ENCODE results near the gene COL4A6.

COL4A6 gene

DNA sequence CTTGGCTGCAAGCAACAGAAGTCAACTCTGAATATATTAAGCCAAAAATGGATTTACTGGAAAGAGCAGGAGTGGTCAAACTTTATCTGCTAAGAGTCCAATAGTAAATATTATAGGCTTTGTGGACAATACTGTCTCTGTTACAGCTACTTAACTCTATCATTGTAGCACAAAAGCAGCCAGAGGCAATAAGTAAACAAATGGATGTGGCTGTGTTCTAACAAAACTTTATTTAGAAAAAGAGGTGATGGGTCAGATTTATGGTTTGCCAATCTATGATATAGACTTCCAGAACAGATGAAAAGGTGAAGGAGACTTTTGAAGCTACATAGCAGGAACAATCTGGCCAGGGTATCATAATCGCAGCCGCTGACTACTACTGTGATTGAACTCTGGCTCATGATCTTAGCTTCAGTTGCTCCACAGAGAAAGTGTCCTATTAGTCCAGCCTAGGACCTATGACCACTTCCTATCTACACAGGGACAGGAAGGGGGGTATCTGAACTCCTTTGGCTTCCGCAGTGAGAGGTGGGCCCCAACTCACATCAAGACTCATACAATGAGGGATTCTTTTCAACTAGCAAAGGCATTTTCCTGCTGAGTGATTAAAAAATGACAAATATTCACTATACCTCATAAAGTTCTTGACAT lies 191.8 kb downstream of the COL4A6 start:
- Histone ChIP-seq H3K27ac (ENCODE audit: low read depth, low read length) (no peak overlapping the region), H3K18ac (ENCODE audit: low read length) (no peak overlapping the region), H3K9ac (ENCODE audit: low read length) (no peak overlapping the region), H2BK120ac (ENCODE audit: low read depth, low read length) (no peak overlapping the region), H3K79me2 (ENCODE audit: control insufficient read depth, insufficient read depth, low read length) (no peaks in the 10 kb centered on the region), H4K8ac (ENCODE audit: low read depth, low read length) (no peak overlapping the region), H2AK5ac (ENCODE audit: low read length) (no peak overlapping the region), H3K79me1 (ENCODE audit: low read length) (no peaks in the 10 kb centered on the region), H3K27me3 (ENCODE audit: insufficient read depth, low read length, poor library complexity) (no peaks in the 10 kb centered on the region), H3K23ac (ENCODE audit: low read length) (no peak overlapping the region), H2BK5ac (ENCODE audit: low read length) (no peak overlapping the region), H3K36me3 (ENCODE audit: control insufficient read depth, insufficient read depth, low read length) (no peaks in the 10 kb centered on the region), H2BK15ac (replicated peaks; ENCODE audit: low read depth) (no peak overlapping the region), H3K4me3 (ENCODE audit: low read length) (no peak overlapping the region), H3K56ac (ENCODE audit: low read length) (no peak overlapping the region), H3K4me1 (ENCODE audit: control insufficient read depth, low read depth, low read length) (no peaks in the 10 kb centered on the region), H4K5ac (ENCODE audit: low read length) (no peak overlapping the region), H3K4me2 (ENCODE audit: low read length) (no peak overlapping the region), H3K4ac (ENCODE audit: low read depth, low read length) (no peak overlapping the region)
- no CpG with 5 or more reads among the region's 3 CpGs for WGBS (ENCODE audit: extremely low coverage, insufficient coverage, low lambda C conversion rate)
- DNase-seq = no peak

DNA sequence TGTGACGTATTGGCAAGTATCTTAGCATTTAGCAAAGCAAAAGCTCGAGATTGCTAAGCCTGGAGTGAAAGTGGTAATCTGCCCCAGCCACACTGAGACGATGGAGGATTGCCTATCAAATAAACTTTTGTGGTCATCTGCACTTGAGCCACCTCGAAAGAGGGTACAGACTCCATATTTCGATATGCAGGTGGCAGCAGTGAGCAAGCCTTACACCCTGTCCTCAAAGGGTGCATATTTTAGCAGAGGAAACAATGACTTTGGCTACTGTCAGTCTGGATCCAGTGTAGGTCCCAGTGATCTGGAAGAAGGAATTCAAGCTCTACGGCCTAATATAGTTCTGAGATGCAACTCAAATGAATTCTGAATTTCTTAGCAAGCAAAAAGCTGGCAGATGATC lies 192.8 kb downstream of the COL4A6 start:
- no peak overlapping the region for H4K5ac ChIP-seq (ENCODE audit: low read length)
- no peak overlapping the region for H2AK5ac ChIP-seq (ENCODE audit: low read length)
- H3K23ac ChIP-seq (ENCODE audit: low read length) = no peak overlapping the region
- H3K4me3 ChIP-seq (ENCODE audit: low read length) = no peak overlapping the region
- no peak overlapping the region for H2BK15ac ChIP-seq (replicated peaks; ENCODE audit: low read depth)
- H3K4ac ChIP-seq (ENCODE audit: low read depth, low read length) = no peak overlapping the region
- no peaks in the 10 kb centered on the region for H3K36me3 ChIP-seq (ENCODE audit: control insufficient read depth, insufficient read depth, low read length)
- H3K4me1 ChIP-seq (ENCODE audit: control insufficient read depth, low read depth, low read length) = no peaks in the 10 kb centered on the region
- no peaks in the 10 kb centered on the region for H3K79me1 ChIP-seq (ENCODE audit: low read length)
- no CpG with 5 or more reads among the region's 6 CpGs for WGBS (ENCODE audit: extremely low coverage, insufficient coverage, low lambda C conversion rate)
- H2BK5ac ChIP-seq (ENCODE audit: low read length) = no peak overlapping the region
- H3K18ac ChIP-seq (ENCODE audit: low read length) = no peak overlapping the region
- H3K27me3 ChIP-seq (ENCODE audit: insufficient read depth, low read length, poor library complexity) = no peaks in the 10 kb centered on the region
- no peak overlapping the region for H3K27ac ChIP-seq (ENCODE audit: low read depth, low read length)
- H4K8ac ChIP-seq (ENCODE audit: low read depth, low read length) = no peak overlapping the region
- H3K9ac ChIP-seq (ENCODE audit: low read length) = no peak overlapping the region
- DNase-seq = peak; percentile 22
- no peak overlapping the region for H3K56ac ChIP-seq (ENCODE audit: low read length)
- no peaks in the 10 kb centered on the region for H3K79me2 ChIP-seq (ENCODE audit: control insufficient read depth, insufficient read depth, low read length)
- no peak overlapping the region for H2BK120ac ChIP-seq (ENCODE audit: low read depth, low read length)
- no peak overlapping the region for H3K4me2 ChIP-seq (ENCODE audit: low read length)

DNA sequence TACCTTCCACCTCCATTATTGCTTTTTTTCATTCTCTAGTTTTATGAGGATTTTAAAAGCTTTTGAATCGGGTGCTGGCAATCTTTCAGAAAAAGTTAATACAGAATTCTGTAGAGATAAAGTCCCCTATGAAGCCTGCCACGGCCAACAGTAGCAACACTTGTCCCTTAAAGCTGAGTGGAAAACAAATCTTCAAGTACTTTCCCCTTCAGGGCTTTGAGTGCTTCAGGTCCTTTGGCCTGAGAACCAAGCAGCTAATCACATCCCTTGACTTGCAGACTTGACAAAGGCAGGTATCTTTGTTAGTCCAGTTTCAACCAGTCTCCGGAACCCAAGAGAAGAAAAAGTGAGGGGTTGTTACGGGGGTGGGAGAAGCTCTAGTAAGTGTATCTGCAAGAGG lies 202.2 kb downstream of the COL4A6 start:
- Histone ChIP-seq H3K9ac (ENCODE audit: low read length) (no peak overlapping the region), H3K4me2 (ENCODE audit: low read length) (no peak overlapping the region), H4K8ac (ENCODE audit: low read depth, low read length) (no peak overlapping the region), H3K56ac (ENCODE audit: low read length) (no peak overlapping the region), H3K79me1 (ENCODE audit: low read length) (no peaks in the 10 kb centered on the region), H3K23ac (ENCODE audit: low read length) (no peak overlapping the region), H2BK120ac (ENCODE audit: low read depth, low read length) (no peak overlapping the region), H2BK15ac (replicated peaks; ENCODE audit: low read depth) (no peak overlapping the region), H3K4ac (ENCODE audit: low read depth, low read length) (no peak overlapping the region), H3K36me3 (ENCODE audit: control insufficient read depth, insufficient read depth, low read length) (no peaks in the 10 kb centered on the region), H3K27ac (ENCODE audit: low read depth, low read length) (no peak overlapping the region), H3K79me2 (ENCODE audit: control insufficient read depth, insufficient read depth, low read length) (no peaks in the 10 kb centered on the region), H3K4me3 (ENCODE audit: low read length) (no peak overlapping the region), H4K5ac (ENCODE audit: low read length) (no peak overlapping the region), H2BK5ac (ENCODE audit: low read length) (no peak overlapping the region), H3K27me3 (ENCODE audit: insufficient read depth, low read length, poor library complexity) (no peaks in the 10 kb centered on the region), H3K4me1 (ENCODE audit: control insufficient read depth, low read depth, low read length) (no peaks in the 10 kb centered on the region), H3K18ac (ENCODE audit: low read length) (no peak overlapping the region), H2AK5ac (ENCODE audit: low read length) (no peak overlapping the region)
- WGBS (ENCODE audit: extremely low coverage, insufficient coverage, low lambda C conversion rate) = no CpG with 5 or more reads among the region's 4 CpGs
- no peak for DNase-seq

DNA sequence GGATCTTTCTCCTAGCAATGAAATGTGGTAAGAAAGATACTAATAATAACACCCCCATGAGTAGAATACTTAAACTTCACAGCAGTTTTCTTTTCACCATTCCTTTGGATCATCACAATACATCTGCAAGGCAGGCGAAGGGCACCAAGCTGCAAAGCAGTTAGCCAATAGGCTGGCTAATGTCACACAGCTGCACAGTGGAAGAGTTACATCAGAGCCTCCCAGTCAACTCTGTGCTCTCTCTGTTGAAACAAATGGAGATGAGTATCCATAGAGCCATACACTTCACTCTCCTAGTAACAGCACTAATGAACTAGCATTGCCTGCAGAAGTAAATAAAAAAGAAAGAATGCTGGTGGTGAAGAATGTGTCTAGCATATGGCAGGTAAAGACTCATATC lies 207.6 kb downstream of the COL4A6 start:
- no peak overlapping the region for H3K18ac ChIP-seq (ENCODE audit: low read length)
- H2BK5ac ChIP-seq (ENCODE audit: low read length) = no peak overlapping the region
- H3K56ac ChIP-seq (ENCODE audit: low read length) = no peak overlapping the region
- no peak overlapping the region for H2AK5ac ChIP-seq (ENCODE audit: low read length)
- DNase-seq = no peak
- no peak overlapping the region for H3K4me3 ChIP-seq (ENCODE audit: low read length)
- H3K27ac ChIP-seq (ENCODE audit: low read depth, low read length) = no peak overlapping the region
- no peak overlapping the region for H4K5ac ChIP-seq (ENCODE audit: low read length)
- H3K79me1 ChIP-seq (ENCODE audit: low read length) = no peaks in the 10 kb centered on the region
- H3K23ac ChIP-seq (ENCODE audit: low read length) = no peak overlapping the region
- no CpG with 5 or more reads among the region's 1 CpG for WGBS (ENCODE audit: extremely low coverage, insufficient coverage, low lambda C conversion rate)
- H4K8ac ChIP-seq (ENCODE audit: low read depth, low read length) = no peak overlapping the region
- no peaks in the 10 kb centered on the region for H3K36me3 ChIP-seq (ENCODE audit: control insufficient read depth, insufficient read depth, low read length)
- H3K79me2 ChIP-seq (ENCODE audit: control insufficient read depth, insufficient read depth, low read length) = no peaks in the 10 kb centered on the region
- no peak overlapping the region for H3K9ac ChIP-seq (ENCODE audit: low read length)
- H3K27me3 ChIP-seq (ENCODE audit: insufficient read depth, low read length, poor library complexity) = no peaks in the 10 kb centered on the region
- H2BK15ac ChIP-seq (replicated peaks; ENCODE audit: low read depth) = no peak overlapping the region
- H3K4me1 ChIP-seq (ENCODE audit: control insufficient read depth, low read depth, low read length) = no peaks in the 10 kb centered on the region
- no peak overlapping the region for H3K4ac ChIP-seq (ENCODE audit: low read depth, low read length)
- no peak overlapping the region for H3K4me2 ChIP-seq (ENCODE audit: low read length)
- H2BK120ac ChIP-seq (ENCODE audit: low read depth, low read length) = no peak overlapping the region

DNA sequence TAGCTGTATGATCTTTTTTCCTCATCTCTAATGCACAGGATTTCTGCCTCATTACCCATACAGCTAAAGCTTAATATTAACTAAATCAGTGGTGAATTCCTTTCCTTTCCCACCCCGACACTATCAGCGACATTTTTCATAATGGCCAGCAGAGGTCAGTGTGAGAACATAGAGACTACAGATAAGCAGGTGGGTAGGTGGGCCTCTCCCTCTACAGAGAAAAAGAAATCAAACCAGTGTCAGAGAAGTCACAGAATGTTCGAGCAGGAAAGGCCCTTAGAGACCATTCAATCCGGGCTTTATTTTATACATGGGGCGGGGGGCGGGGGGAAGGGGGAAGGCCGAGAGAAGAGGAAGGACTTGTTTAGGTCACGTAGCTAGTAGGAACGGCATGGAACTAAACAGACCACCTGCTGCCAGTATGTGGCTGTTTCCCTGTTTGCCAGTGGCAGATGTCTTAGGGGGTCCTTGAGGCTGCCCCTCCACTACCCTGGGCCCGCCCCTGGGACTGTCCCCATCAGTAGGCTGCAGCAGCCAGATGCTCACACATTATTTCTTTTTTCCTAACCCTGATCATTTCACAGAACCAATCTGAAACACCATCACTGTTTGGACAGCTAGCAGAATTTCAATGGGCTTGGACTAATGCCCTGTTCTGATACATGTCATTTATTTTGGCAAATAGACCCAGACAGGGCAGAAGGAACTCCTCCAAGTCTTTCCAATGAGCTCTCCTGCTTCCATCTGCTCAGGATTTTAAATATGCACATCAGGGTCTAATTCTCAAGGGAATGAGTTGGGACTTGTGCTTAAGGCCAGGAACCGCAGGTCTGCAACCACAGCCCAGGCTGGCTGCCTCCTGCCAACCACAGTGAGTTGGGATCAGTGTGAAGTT lies 213.2 kb downstream of the COL4A6 start:
- Histone ChIP-seq H3K4me1 (ENCODE audit: control insufficient read depth, low read depth, low read length) (no peaks in the 10 kb centered on the region), H3K4ac (ENCODE audit: low read depth, low read length) (peak overlapping the region; percentile 31), H2BK120ac (ENCODE audit: low read depth, low read length) (no peak overlapping the region), H2BK15ac (replicated peaks; ENCODE audit: low read depth) (no peak overlapping the region), H3K56ac (ENCODE audit: low read length) (no peak overlapping the region), H3K18ac (ENCODE audit: low read length) (no peak overlapping the region), H3K27ac (ENCODE audit: low read depth, low read length) (no peak overlapping the region), H3K23ac (ENCODE audit: low read length) (no peak overlapping the region), H4K5ac (ENCODE audit: low read length) (no peak overlapping the region), H3K36me3 (ENCODE audit: control insufficient read depth, insufficient read depth, low read length) (no peaks in the 10 kb centered on the region), H3K9ac (ENCODE audit: low read length) (no peak overlapping the region), H3K4me3 (ENCODE audit: low read length) (no peak overlapping the region), H2AK5ac (ENCODE audit: low read length) (no peak overlapping the region), H3K27me3 (ENCODE audit: insufficient read depth, low read length, poor library complexity) (no peaks in the 10 kb centered on the region), H3K79me1 (ENCODE audit: low read length) (no peaks in the 10 kb centered on the region), H3K4me2 (ENCODE audit: low read length) (no peak overlapping the region), H3K79me2 (ENCODE audit: control insufficient read depth, insufficient read depth, low read length) (no peaks in the 10 kb centered on the region), H2BK5ac (ENCODE audit: low read length) (no peak overlapping the region), H4K8ac (ENCODE audit: low read depth, low read length) (no peak overlapping the region)
- DNase-seq = peak; percentile 73
- WGBS (ENCODE audit: extremely low coverage, insufficient coverage, low lambda C conversion rate) = no CpG with 5 or more reads among the region's 11 CpGs

Data from mesendoderm (in vitro differentiated cells).